Jurkat, Clone E6-1 (cell line): ENCODE measurements around the gene KLHDC4.
"Not testable (repeated sequence)": the region's sequence is repeated elsewhere in the genome, so short reads cannot be mapped to it uniquely, and the experiment has no call there.

Experiments
- DNase-seq: peaks from one replicate; pipeline ENCODE4 v3.0.0-alpha.2; 2011; ENCODE audit warnings: low read depth, low spot score
- H3K4me3 ChIP-seq: 2 replicates; pipeline ENCODE4 v1.5.1; 2011; ENCODE audit warnings: mild to moderate bottlenecking, low read length, control low read depth, moderate library complexity

KLHDC4 gene

DNA sequence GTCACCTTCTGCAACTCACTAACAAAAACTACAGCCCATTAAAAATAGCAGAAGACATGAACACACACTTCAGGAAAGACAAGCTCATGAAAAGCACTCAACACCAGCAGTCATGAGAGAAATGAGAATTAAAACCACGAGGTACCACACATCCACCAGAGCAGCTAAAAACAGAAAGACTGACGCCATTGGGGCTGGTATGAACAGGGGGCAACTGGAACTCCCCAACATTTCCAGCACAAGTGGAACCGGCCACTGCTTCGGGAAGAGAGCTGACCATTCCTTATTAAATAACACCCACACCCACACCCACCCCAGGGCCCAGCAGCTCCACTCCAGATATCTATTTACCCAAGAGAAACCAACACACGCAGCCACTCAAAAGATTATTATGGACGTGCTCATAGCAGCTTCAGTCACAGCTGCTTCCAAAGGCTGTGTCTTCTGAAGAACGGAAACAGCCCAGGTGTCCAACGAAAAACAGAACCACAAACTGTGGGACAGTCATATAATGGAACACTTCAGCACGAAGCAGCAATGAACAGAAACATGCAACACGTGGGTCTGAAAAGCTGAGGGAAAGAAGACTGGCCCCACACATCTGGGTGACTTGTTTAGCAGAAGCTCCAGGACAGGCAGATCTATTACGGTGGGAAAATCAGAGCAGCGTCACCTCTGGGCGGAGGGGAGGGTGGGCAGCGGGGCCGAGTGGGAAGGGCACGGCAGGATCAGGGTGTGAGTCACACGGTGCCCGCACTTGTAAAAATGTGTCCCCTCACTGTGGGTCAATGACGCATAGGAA lies 41.1 kb downstream of the KLHDC4 start:
- no peak overlapping the region for H3K4me3 ChIP-seq
- peak; percentile 75 for DNase-seq

DNA sequence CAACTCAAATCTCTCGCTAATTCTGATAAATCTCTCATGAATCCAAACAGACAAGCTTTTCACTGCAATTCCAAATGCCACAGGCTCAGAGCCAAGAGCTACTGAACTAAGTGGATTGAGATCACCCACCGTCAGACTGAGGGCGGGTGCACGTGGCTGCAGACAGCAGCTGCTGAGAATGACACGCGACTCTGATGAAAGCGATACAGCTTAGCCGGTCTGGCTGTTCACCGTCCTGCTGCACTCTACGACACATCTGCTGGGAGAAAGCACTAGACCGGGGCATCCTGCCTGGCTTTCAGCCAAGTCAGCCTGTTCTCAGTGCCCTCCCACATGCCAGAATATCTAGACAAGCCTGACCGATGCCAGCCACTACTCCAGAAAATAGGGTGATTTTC lies 42.6 kb downstream of the KLHDC4 start:
- peak; percentile 85 for DNase-seq
- no peak overlapping the region for H3K4me3 ChIP-seq

DNA sequence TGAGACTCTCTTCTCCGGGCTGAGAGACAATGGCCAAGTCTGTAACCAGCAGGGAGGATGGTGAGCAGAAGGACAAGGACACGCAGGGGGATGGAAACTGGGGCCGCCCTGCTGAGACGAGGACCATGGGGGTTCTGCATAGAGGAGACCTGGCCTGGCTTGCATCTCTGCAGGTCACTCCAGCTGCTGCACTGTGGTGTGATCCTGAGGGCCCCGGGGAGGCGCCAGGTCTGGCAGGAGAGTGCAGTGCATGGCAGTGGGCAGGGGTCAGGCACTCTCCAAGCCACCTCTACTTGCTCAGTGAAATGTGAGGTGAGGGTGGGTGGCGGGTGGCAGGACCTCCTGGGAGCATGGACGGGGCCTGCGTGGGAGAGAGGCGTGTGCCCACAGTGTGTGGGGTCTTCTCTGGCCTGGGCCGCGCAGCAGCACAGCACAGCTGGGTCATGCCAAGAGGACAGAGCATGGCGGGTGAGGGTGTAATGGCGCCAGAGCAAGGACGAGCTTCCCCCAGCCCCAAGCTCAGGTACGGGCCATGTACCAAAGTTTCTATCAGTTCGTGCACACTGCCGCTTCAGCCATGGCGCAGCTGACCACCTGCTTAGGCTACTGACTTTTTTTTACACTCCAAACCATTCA lies 43.1 kb downstream of the KLHDC4 start:
- no peak for DNase-seq
- H3K4me3 ChIP-seq, result no peak overlapping the region

DNA sequence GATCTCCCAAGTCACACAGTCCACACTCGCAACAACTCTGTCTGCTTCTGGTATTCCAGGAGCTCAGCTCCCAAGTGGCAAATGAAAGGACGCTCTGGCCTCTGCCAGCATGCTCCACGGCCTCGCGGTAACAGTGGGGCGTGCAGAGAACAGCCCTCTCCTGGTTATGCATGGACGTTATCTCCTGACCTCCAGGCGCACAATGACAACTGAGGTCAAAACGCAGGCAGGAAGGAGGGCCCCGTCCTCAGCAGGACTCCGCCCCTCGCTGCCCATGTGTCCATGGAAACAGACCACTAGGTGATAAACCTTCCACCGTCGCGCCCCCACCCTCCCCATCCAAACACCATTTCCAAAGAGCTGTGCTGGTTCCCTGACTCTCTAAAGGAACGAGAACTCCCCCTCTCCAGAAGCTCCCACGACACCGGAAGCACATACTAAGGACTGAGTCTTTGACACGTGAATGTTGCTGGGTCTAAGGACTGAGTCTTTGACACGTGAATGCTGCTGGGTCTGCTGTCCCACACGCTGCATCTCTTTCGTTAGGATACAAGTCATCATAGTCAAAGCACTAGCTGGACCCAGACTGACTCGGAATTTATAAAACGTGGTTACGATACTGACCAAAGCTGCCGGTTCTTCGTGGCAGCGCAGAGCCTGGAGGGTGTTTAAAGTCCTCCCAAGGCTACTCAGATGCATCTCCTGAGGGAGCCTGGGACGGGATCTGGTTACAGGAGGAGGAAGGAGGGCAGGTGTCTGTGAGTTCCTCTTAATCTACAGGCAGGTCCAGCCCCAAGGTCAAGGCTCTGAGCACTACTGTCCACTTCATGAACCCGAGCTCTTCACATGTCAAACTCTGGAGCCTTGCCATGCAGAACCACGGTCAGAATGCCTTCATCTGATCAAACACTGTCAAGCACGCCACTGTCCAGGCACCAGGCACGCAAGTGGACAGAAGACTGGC lies 43.9 kb downstream of the KLHDC4 start:
- DNase-seq, result no peak
- no peak overlapping the region for H3K4me3 ChIP-seq

DNA sequence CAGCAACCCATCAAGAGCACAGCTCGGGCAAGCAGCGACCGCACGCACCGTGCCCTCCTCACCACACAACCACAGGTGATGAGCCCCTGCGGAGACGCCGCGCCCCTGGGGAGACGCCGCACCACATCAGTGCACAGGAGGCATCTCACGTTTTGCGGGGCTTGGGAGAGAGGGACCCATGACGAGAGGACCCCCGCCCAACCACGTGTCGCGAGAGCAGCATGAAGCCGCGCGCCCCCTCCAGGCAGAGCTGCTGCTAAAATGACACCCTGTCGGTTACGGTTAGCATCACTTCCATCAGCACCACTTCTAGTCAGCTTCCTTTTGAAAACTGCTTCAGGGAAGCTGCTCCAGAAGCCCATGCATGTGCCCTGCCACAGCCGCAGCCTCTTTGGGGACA lies 45.3 kb downstream of the KLHDC4 start:
- H3K4me3 ChIP-seq, result no peak overlapping the region
- DNase-seq, result no peak

DNA sequence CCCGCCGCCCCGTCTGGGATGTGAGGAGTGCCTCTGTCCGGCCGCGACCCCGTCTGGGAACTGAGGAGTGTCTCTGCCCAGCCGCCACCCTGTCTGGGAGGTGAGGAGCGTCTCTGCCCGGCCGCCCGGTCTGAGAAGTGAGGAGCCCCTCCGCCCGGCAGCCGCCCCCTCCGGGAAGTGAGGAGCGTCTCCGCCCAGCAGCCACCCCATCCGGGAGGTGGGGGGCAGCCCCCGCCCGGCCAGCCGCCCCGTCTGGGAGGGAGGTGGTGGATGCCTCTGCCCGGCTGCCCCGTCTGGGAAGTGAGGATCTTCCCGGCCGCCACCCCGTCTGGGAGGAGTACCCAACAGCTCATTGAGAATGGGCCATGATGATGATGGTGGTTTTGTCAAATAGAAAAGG lies 47.0 kb downstream of the KLHDC4 start:
- H3K4me3 ChIP-seq, DNase-seq: not testable (repeated sequence)

DNA sequence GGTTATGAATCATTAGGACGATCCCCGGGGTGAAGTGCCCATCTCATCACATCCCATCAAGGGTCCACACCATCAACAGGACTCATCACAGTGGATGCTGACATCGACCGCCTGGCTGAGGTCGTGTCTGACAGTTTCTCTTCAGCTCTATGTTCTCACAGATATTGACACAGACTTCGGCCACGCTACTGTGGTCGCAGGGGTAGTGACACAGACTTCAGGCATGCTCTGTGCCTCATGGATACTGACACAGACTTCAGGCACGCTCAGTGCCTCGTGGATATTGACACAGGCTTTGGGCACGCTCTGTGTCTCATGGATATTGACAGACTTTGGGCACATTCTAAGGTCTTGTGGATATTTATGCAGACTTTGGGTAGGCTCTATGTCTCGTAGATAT lies 50.1 kb downstream of the KLHDC4 start:
- DNase-seq, result no peak
- no peak overlapping the region for H3K4me3 ChIP-seq

DNA sequence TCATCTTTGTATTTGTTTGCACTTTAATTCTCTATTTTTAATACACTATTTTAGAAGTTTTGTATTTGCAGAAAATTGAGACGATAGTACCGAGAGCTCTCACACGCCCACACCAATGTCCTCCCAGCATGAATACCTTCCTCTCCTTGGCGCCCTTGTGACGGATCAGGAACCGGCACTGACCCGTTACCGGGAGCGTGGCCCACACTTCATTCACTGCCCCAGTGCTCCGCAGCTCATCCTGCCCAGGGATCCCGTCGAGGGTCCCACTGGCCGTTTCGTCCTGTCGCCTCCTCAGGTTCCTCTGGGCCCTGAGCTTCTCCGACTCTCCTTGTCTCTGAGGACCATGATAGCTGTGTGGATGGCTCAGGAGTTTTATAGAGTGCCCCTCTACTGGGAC lies 50.6 kb downstream of the KLHDC4 start:
- no peak overlapping the region for H3K4me3 ChIP-seq
- DNase-seq, result no peak

DNA sequence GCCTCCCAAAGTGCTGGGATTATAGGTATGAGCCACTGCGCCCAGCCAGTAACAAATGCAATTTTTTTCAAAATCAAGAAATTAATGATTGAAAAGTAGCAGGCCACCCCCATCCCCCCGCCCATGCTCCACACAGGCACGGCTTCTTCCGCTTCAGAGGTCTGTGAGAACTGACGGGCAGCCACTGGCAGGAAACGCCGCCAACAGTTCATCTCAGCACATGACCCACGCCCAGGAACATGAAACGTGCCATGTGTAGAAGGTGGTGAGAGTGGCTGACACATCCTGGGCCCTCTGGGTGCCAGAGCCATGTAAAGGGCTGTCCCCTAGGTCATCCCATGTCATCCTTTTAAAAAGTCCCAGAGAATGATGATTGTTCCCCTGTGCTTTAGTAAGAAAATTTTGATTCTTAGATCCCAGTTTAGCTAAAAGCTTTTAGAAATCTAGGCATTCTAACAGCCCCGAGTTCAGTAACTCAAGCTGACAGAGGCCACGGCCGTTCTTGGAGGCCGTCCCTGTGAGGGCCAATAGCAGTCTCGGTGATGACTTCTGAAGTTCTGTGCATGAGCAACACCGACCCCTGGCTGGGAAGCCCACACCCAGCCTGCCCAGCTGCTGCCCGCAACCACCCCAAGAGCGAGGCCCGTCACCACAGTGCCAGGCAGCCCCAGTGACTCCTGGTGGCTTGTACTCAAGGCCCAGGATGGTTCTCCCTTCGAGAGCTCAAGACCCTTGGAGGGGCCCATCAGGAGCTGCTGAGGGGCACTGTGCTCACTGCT lies 52.1 kb downstream of the KLHDC4 start:
- no peak overlapping the region for H3K4me3 ChIP-seq
- peak; percentile 94 for DNase-seq

DNA sequence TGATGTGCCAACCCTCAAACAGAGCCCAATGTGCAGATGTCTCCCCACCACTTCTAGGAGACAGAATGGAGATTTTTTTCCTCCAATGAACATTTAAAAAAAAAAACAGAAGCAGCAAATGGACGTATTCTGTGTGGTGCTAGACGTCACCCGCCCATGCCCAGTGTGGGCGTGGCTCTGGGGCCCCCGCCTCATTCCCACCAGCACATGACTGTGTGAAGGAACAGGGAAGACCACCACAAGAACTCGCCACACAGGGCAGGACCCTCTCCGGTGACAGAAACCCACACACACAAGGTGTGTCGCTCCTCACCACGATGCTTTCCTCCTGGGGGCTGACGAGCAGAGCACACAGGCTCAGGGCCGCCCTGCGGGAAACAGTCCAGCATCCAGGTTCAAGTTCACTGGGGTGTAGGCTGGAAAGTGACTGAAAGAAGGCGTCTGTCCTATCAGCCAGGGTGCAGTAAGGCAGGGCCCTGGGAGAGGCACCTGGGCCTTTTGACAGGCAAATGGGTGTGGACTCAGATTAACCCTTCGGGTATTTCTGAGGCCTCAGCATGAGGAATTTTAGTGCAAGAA lies 53.5 kb downstream of the KLHDC4 start:
- no peak for DNase-seq
- H3K4me3 ChIP-seq, result no peak overlapping the region

DNA sequence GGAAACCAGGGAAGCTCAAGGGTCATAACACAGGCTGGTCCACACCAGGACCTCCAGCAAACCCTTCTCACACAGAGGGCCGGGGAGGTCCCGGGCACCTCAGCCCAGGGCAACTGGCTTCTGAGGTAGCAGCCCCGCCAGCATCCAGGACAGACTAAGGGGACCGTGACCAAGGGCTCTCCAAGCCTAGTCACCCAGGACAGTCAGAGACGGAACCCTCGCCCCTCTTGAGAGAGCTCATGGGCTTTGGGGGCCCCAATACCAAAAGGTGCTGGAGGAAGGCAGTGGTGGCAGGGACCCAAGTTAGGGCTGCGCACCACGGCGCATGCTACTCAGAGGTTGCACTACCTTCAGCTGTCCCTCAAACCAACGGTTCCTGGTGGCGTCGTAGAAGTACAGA lies 54.9 kb downstream of the KLHDC4 start:
- no peak overlapping the region for H3K4me3 ChIP-seq
- no peak for DNase-seq

DNA sequence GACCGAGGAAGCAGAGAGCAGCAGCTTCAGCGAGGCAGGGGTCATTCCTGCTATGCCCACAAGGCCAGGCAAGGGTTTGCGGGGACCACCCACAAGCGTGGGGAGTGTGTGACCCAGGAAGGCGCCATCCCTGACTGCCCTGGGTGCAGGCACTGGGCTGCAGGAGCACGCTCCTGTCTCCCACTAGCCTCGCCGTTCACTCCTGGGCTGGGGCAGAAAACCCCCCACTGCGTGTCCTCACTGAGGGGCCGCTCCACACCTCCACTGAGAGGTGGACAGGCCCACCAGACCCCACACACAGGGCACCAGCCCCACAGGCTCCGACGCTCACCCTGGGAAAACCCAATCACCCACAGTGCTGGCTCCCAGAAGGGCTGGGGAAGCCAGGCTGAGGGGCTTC lies 56.1 kb downstream of the KLHDC4 start:
- DNase-seq, result no peak
- H3K4me3 ChIP-seq, result no peak overlapping the region

DNA sequence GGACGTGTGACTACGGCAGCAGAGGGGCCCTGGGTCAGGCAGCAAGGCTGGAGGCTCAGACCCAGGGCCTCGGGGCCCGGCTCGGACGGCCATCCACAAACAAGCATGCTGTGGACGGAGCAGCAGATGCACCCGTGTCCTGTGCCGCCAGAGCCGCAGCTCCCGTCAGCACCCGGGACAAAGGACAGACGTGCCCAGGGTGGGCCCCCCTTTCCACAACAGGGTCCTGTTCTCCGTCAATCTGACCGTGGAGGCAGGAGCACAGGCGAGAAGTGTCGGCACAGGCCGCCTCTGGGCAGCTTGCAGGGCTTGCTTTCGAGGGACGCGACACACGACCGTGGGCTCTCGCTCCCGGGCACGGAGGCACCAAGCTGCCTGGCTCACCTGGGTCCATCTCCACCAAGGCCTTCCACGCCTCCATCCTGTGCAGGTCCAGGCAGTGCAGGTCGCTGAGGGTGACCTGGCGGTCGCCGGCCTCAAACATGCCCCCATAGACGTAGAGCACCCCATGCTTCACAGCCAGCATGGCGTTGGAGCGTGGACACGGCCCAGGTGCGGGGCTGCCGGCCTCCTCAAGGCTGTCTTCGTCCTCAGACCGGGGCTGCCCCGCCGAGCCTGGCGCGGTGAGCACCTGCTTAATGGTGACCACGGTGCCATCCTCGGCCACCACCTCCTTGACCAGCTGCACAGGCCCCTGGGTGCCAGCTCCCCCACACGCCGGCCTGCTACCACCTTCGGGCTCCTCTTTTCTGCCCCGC lies 56.7 kb downstream of the KLHDC4 start:
- no peak for DNase-seq
- H3K4me3 ChIP-seq, result no peak overlapping the region

DNA sequence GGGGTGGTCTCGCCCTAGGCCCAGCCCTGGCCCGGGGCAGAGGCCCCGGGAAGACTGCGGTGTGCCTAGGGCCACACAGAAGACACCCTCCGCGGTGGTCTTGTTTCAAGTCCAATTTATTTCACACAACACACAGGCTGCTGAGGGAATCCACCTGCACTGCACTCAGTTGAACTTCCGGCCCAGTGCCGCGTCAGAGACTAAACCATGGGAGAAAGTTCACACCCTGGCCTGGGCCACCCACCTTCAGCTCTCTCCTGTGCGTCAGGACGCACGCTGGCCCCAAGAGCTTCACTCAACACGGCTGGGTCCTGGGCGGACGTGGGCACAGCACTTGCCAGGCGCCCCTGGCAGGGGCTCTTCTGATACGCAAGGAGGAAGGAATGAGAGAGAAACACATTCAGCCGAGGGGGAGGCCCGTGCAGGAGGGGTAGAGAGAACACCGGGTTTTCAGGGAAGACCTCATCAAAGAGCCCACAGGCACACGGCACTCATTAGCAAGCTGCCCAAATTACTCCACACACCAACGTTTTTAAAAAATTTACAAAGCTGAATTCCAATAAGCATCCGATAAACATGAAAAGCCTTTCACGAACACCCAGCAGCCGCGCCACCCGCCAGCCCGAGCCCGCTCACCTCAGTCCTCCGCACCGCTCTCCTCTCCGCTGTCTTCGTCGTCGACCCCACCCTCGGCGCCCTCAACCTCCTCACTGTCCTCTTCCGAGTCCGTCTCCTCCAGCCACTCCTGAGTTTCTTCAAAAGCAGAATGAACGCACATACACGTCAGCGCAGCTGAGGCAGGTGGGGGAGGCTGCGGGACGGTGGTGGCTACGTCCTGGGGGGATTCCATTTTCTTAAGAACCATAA lies 57.8 kb downstream of the KLHDC4 start:
- peak; percentile 85 for DNase-seq
- peak overlapping the region; percentile 24 for H3K4me3 ChIP-seq

DNA sequence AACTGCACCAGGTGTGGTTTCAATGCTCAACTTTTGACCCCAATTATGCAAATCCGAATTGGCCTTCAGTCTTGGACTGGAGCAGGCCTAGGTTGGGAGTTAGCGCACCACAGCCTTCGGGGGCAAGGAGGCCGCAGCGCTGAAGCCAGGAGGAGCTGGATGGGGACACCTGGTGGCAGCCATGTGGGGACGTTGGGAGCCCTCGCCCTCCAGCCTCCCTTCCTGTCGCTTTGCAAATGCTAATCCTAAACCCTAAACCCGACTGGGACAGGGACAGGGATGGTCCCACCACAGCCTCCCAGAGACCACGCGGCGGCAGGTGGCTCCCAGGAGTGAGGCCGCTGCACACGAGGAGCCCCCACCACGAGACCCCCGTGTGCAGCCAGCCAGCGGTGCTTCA lies 58.7 kb downstream of the KLHDC4 start:
- H3K4me3 ChIP-seq, result no peak overlapping the region
- DNase-seq, result no peak

DNA sequence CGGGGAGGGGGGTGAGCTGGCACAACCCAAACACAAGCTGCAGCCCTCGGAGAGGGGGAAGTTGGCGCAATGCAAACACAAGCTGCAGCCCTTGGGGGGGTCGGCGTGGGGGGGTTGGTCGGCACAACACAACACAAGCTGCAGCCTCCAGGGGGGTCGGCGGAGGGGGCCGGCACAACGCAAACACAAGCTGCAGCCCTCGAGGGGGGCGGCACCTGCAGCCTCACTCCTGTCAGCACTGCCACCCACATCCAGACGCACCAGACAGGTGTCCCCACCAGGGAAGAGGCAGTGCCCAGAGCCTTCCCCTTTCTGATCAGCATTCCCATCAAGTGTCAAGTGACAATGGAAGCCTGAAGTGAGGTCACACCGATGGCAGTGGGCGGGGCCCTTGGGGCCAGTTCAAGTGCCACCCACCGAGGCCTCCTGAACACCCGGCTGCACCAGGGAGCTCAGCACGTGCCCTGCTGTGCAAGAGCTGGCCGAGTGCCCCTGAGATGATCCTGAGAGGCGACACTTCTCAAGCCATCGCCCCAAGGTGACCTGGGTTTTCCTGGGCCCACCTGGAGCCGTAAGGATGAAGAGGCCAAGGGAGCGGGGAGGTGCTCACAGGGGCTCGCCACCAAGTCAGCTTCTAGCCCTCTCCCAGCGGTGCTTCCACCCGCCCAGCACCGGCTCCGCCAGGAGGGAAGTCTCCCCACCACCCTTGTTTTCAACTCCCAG lies 59.3 kb downstream of the KLHDC4 start:
- no peak overlapping the region for H3K4me3 ChIP-seq
- DNase-seq, result no peak
